Measurements from ENCODE around the gene TRMT112.
"Not testable (repeated sequence)": the region's sequence is repeated elsewhere in the genome, so short reads cannot be mapped to it uniquely, and the experiment has no call there.

Gene TRMT112

DNA sequence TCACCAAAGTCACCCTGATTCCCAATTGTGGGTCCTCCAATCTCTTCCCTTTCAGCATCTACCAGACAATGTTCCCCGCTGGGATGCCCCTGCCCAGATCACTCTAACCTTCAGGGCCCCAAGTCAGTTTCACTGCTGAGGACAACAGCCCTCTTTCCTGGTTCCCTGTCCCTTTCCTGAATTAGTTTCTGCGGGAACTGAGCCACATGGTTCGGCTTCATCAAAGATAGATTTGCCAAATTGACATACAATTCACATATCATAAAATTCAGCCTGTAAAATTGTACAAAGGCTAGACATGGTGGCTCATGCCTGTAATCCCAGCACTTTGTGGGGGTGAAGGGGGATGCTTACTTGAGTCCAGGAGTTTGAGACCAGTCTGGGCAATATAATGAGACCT is 10.6 kb upstream of the TRMT112 start:
- peaks cover 7% of the 10 kb centered on the region for H3K27me3 Mint-ChIP-seq (ENCODE audit: low read depth, poor library complexity)
- H3K36me3 Mint-ChIP-seq (ENCODE audit: low read depth): no peaks in the 10 kb centered on the region
- DNase-seq: no peak
- H3K4me3 Mint-ChIP-seq: no peak overlapping the region
- TF ChIP-seq, protein P1, sequence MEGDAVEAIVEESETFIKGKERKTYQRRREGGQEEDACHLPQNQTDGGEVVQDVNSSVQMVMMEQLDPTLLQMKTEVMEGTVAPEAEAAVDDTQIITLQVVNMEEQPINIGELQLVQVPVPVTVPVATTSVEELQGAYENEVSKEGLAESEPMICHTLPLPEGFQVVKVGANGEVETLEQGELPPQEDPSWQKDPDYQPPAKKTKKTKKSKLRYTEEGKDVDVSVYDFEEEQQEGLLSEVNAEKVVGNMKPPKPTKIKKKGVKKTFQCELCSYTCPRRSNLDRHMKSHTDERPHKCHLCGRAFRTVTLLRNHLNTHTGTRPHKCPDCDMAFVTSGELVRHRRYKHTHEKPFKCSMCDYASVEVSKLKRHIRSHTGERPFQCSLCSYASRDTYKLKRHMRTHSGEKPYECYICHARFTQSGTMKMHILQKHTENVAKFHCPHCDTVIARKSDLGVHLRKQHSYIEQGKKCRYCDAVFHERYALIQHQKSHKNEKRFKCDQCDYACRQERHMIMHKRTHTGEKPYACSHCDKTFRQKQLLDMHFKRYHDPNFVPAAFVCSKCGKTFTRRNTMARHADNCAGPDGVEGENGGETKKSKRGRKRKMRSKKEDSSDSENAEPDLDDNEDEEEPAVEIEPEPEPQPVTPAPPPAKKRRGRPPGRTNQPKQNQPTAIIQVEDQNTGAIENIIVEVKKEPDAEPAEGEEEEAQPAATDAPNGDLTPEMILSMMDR (IDR thresholded peaks at IDR 0.05): no peak
- peaks cover 29% of the 10 kb centered on the region for H3K4me1 Mint-ChIP-seq
- no peaks in the 10 kb centered on the region for H3K9me3 Mint-ChIP-seq
- H3K27ac Mint-ChIP-seq: peak overlapping the region; percentile 47

- Mint-ChIP-seq H3K4me1 (peaks cover 33% of the 10 kb centered on the region), H3K27ac (no peak overlapping the region), H3K36me3 (ENCODE audit: low read depth) (no peaks in the 10 kb centered on the region), H3K27me3 (ENCODE audit: low read depth, poor library complexity) (peaks cover 3% of the 10 kb centered on the region), H3K9me3 (no peaks in the 10 kb centered on the region), H3K4me3 (no peak overlapping the region)
- no peak for DNase-seq
- TF ChIP-seq, protein P1 (IDR thresholded peaks at IDR 0.05): no peak
Observed at GRCh38 chr11:64327375-64327774, 10.0 kb upstream of the TRMT112 start.

DNA sequence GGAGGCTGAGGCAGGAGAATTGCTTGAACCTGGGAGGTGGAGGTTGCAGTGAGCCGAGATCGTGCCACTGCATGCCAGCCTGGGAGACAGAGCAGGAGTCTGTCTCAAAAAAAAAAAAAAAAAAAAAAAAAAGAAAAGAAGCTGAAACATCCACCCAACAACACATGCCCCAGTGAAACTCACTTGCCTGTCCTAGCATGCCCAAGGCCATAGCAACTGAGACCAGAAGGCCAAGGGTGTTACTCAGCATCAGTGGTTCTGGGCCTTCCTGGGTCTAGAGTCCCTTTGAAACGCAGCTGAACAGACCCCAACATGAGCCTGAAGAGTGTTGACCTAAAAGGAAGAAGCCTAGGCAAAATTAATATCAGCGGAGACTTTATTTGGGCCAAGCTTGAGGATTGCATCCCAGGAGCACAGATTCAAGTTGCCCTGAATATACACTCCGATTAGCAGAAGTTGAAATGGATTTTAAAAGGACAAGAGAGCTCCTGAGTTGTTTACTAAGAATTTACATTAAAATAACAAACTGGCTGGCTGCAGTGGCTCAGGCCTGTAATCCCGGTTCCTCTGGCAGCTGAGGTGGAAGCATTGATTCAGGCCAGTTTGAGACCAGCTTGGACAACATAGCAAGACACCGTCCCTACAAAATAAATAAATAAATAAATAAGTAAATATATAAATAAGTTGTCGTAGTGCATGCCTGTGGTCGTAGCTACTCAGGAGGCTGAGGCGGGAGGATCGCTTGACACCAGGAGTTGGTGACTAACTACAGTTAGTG is 7.5 kb upstream of the TRMT112 start:
- Mint-ChIP-seq H3K27me3 (ENCODE audit: low read depth, poor library complexity) (peaks cover 3% of the 10 kb centered on the region), H3K9me3 (no peaks in the 10 kb centered on the region), H3K4me3 (no peak overlapping the region), H3K27ac (no peak overlapping the region), H3K4me1 (peaks cover 37% of the 10 kb centered on the region), H3K36me3 (ENCODE audit: low read depth) (peaks cover 11% of the 10 kb centered on the region)
- TF ChIP-seq, protein P1 (IDR thresholded peaks at IDR 0.05): no peak
- DNase-seq: no peak

- peaks cover 11% of the 10 kb centered on the region for H3K36me3 Mint-ChIP-seq (ENCODE audit: low read depth)
- H3K9me3 Mint-ChIP-seq; H3K27me3 Mint-ChIP-seq (ENCODE audit: low read depth, poor library complexity); DNase-seq; H3K4me3 Mint-ChIP-seq; H3K27ac Mint-ChIP-seq: not testable (repeated sequence)
- H3K4me1 Mint-ChIP-seq: peaks cover 37% of the 10 kb centered on the region
Observed at GRCh38 chr11:64323984-64324383, 6.6 kb upstream of the TRMT112 start.

- Mint-ChIP-seq H3K36me3 (ENCODE audit: low read depth) (peaks cover 11% of the 10 kb centered on the region), H3K27ac (peak overlapping the region; percentile 74), H3K4me3 (no peak overlapping the region), H3K4me1 (peaks cover 38% of the 10 kb centered on the region), H3K27me3 (ENCODE audit: low read depth, poor library complexity) (peaks cover 3% of the 10 kb centered on the region), H3K9me3 (no peaks in the 10 kb centered on the region)
- DNase-seq: no peak
- TF ChIP-seq, protein P1 (IDR thresholded peaks at IDR 0.05): no peak
Observed at GRCh38 chr11:64323373-64323772, 6.0 kb upstream of the TRMT112 start.

DNA sequence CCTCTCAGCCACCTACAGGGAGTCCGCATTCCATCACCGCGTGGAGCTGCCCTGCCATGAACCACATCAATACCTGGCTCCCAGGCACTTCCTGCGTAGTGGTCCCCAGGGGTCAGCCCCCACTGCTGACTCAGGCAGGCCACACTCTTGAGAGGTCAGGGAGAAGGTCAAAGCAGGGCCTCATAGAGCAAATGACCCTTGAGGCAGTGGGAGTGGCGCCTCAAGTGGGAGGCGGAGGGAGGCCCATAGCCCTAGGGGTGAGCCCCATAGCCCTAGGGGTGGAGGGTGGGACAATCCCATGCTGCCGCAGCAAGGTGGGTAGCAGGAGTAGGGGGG is 5.5 kb upstream of the TRMT112 start:
- H3K9me3 Mint-ChIP-seq: no peaks in the 10 kb centered on the region
- no peak for DNase-seq
- H3K4me3 Mint-ChIP-seq: no peak overlapping the region
- H3K4me1 Mint-ChIP-seq: peaks cover 38% of the 10 kb centered on the region
- TF ChIP-seq, protein P1 (IDR thresholded peaks at IDR 0.05): no peak
- no peak overlapping the region for H3K27ac Mint-ChIP-seq
- peaks cover 1% of the 10 kb centered on the region for H3K27me3 Mint-ChIP-seq (ENCODE audit: low read depth, poor library complexity)
- H3K36me3 Mint-ChIP-seq (ENCODE audit: low read depth): peaks cover 11% of the 10 kb centered on the region
